GM12873 (cell line): ENCODE data around the gene SMPD3.

Experiments
- CTCF ChIP-seq: IDR thresholded peaks from 2 replicates; pipeline ENCODE4 v1.5.1; 2012; ENCODE audit warnings: low read depth, mild to moderate bottlenecking, moderate library complexity, low read length, control low read depth; ENCODE audit not compliant: insufficient read depth; ENCODE audit errors: missing control alignments

Gene SMPD3

GRCh38 chr16:68356249-68356918 lies 91.9 kb downstream of the SMPD3 start:
- no peak for TF ChIP-seq CTCF

GRCh38 chr16:68355447-68356248 lies 92.7 kb downstream of the SMPD3 start:
- peak; percentile 23 for TF ChIP-seq CTCF

- TF ChIP-seq CTCF = no peak
Observed at GRCh38 chr16:68354816-68355215, 93.5 kb downstream of the SMPD3 start.

- no peak for TF ChIP-seq CTCF
Observed at GRCh38 chr16:68353366-68353765, 94.9 kb downstream of the SMPD3 start.

GRCh38 chr16:68351991-68352431 lies 96.3 kb downstream of the SMPD3 start:
- TF ChIP-seq CTCF = no peak

- TF ChIP-seq CTCF = no peak
Observed at GRCh38 chr16:68351463-68351862, 96.8 kb downstream of the SMPD3 start.

GRCh38 chr16:68350813-68351350 lies 97.4 kb downstream of the SMPD3 start:
- no peak for TF ChIP-seq CTCF
